HL-60 (cell line): ENCODE measurements around the gene SEC24B.

Experiments
- DNase-seq, 2 experiments: peaks; one replicate each; pipeline ENCODE4 v3.0.0-alpha.2; 2010 to 2020; ENCODE audit warnings: low read depth in 1 of 2, low spot score in 1 of 2
- H3K27ac ChIP-seq: fragments of 250-450 bp; sonication (Bioruptor Pico); replicated peaks from 2 replicates; pipeline ENCODE4 v1.5.1; 2020; ENCODE audit warnings: mild to moderate bottlenecking, moderate library complexity
- H3K27me3 ChIP-seq: fragments of 250-450 bp; sonication (Bioruptor Pico); 2 replicates; pipeline ENCODE4 v1.5.1; 2021; ENCODE audit warnings: mild to moderate bottlenecking, moderate library complexity; ENCODE audit not compliant: insufficient read depth, poor library complexity, severe bottlenecking
- H3K4me3 ChIP-seq: replicated peaks from 2 replicates; pipeline ENCODE4 v1.5.1; 2011; ENCODE audit warnings: mild to moderate bottlenecking, control low read depth, low read length; ENCODE audit not compliant: insufficient read depth
- CTCF ChIP-seq: IDR thresholded peaks from one replicate; pipeline ENCODE4 v1.5.1; 2011; ENCODE audit warnings: low read length, control low read depth, inconsistent platforms; ENCODE audit not compliant: insufficient read depth
- GABPA ChIP-seq: IDR thresholded peaks from 2 replicates; pipeline ENCODE4 v1.6.1; 2012; ENCODE audit warnings: low read depth
- POLR2AphosphoS5 ChIP-seq: IDR thresholded peaks from 2 replicates; pipeline ENCODE4 v1.6.1; 2012; ENCODE audit warnings: low read depth
- REST ChIP-seq: IDR thresholded peaks from 2 replicates; pipeline ENCODE4 v1.6.1; 2012; ENCODE audit warnings: low read depth; ENCODE audit not compliant: insufficient replicate concordance
- SPI1 ChIP-seq: IDR thresholded peaks from 2 replicates; pipeline ENCODE4 v1.6.1; 2012; ENCODE audit warnings: low read depth, mild to moderate bottlenecking, borderline replicate concordance

SEC24B gene

GRCh38 chr4:109424093-109424841 is 9.3 kb upstream of the SEC24B start:
- H3K27ac ChIP-seq, result no peak overlapping the region
- no peak overlapping the region for H3K4me3 ChIP-seq
- no peak for TF ChIP-seq REST
- no peak for TF ChIP-seq GABPA
- TF ChIP-seq CTCF, result no peak
- no peak for TF ChIP-seq SPI1
- TF ChIP-seq POLR2AphosphoS5, result no peak
- peaks cover 3% of the 10 kb centered on the region for H3K27me3 ChIP-seq
- no peak for DNase-seq

GRCh38 chr4:109425405-109425804 is 8.2 kb upstream of the SEC24B start:
- no peak for DNase-seq
- no peak overlapping the region for H3K4me3 ChIP-seq
- TF ChIP-seq REST (no peak), POLR2AphosphoS5 (no peak), CTCF (no peak), GABPA (no peak), SPI1 (no peak)
- no peak overlapping the region for H3K27ac ChIP-seq
- H3K27me3 ChIP-seq, result no peaks in the 10 kb centered on the region

DNA sequence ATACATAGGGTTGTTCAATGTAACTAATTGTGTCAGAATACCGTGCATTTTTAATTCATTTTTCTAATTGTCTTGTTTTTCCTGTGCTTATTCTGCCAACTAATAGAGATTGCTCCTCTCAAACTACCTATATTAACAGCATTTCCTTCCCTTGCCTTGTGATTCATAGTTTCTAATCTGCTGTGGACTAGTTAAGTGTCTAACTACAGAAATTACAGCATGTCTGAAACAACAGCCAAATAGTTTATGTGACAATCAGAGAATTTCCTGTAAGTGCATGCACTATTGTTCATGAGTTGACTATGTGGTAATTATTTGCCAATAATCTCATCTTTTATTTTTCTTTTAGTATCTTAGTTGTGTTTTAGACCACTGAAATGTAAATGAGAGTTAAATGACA is 4.1 kb upstream of the SEC24B start:
- DNase-seq, result no peak
- Histone ChIP-seq H3K27me3 (no peaks in the 10 kb centered on the region), H3K27ac (no peak overlapping the region), H3K4me3 (no peak overlapping the region)
- TF ChIP-seq SPI1, result no peak
- no peak for TF ChIP-seq POLR2AphosphoS5
- TF ChIP-seq CTCF, result no peak
- TF ChIP-seq REST, result no peak
- no peak for TF ChIP-seq GABPA
